GM11168 (cell line): ENCODE data around the gene CREB5.

Experiments used
- in situ Hi-C: fragments of 300-500 bp; cut with MboI; formaldehyde crosslinking; loops from one replicate; pipeline ENCODE4 v1.12.0; 2022; ENCODE audit warnings: low sequenced_read_pairs; ENCODE audit not compliant: unreplicated experiment

CREB5 gene

DNA sequence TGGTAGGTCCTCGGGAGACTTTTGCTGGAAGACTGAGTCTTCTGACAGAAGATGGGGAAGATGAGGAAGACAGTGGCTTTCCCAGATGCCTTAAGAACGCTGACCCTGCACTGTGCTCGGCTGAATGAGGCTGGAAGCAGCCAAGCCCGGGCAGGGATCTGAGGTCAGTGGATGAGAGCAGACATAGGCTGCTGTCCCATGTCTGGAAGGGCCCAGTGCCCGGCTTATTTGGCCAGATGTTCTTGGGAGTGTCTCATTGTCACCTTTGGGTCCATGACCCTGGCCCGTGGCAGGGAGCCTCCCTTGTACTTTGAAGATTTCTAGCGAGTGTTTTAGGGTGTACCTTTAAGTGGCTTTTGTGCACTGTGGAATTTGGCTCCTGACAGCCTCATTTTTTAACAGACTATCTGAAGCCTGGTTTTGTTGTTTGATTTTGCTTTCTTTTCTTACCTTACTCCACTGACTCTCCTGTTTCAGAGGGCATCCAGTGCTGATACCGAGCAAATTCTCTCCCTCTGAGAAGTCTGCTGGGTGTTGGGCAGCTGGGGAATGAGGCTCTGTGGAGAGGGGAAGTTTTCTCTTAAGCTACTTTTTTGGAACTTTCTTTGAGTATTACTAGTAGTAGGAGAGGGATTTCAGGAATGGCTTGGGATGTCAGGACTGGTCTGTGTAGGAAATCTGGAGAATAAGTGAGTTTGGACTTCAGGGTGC is 61.4 kb downstream of the CREB5 start:
- in situ Hi-C loops: no loop called here

GRCh38 chr7:28474282-28474638 is 61.9 kb downstream of the CREB5 start:
- in situ Hi-C loops: no loop called here

- in situ Hi-C loops: no loop called here
These were observed 62.3 kb downstream of the CREB5 start for GRCh38 chr7:28474640-28475039.

GRCh38 chr7:28477041-28477442 is 64.7 kb downstream of the CREB5 start:
- in situ Hi-C loops: no loop called here

DNA sequence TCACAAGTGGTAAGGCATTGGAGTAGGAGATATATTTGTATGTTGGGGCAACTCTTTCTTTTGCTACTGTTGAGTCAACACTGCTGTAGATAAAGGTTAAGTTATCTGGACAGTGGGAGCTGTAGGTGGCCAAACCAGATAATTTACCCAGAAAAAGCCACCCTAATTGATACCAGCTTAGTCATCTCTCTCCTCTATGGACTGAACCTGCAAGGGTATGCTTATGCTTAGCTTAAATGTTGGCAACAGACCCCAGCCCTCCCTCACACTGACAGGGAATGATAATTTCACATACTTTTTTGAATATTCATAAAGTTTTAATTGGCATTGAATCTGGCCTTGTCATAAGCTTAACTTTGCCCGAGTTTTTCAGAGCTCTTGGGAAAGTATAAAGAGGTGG is 66.3 kb downstream of the CREB5 start:
- in situ Hi-C loops: no loop called here

DNA sequence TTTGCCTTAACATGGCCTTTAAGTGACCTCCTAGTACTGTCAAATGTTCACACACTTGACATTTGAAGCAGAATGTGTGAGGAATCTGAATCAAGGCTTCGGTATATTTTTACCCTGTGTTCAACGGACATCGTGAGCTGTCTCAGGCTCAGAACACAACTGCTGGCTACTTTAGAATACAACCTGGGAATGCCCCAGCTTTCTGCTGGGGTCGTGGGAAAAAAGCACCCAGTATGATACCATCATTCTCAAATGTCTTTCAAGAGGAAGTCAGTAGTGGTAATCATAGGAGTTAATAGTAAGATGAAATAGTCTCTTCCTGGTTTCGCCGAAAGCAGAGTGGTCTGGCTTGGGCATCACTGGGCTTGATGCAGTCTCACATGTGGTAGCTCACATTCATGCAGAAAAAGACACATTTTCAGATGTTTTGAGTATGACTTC is 67.2 kb downstream of the CREB5 start:
- in situ Hi-C loops: no loop called here

GRCh38 chr7:28480595-28480994 is 68.3 kb downstream of the CREB5 start:
- in situ Hi-C loops: no loop called here

DNA sequence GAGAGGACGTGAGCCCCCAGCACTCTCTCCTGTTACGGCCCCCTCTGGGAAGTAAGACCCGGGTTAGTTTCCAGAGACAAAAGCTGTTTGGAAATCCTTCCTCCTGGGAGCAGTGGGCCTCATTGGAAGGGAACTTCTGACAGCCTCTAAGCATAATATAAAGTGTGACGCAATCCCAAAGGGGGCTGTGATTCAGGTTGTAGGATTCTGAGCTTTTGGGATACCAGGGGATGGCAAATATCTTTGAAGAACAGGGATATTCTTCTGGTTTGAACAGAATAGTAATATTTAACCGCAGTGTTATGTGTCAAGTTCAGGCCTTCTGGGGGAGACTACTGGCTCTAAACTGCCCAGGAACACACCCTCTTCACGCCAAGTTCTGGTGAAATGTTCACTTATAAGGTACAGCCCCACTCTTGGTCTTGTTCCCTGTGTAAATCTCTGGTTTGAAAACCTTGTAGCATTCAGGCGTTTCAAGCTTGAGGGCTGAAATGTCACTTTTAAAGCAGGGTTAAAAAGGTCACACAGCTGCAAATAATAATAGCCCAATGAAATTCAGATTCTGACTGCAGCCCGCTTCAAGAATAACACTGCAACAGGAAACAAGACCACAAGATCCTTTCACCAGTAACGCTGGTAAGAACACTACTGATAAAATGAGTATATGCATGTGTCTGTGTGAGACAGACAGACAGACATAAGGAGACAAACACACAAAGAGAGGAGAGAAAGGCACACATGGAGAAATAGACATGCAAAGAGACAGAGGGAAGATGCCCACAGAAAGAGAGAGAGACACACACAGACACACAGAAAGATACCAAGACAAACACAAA is 69.0 kb downstream of the CREB5 start:
- in situ Hi-C loops: no loop called here

DNA sequence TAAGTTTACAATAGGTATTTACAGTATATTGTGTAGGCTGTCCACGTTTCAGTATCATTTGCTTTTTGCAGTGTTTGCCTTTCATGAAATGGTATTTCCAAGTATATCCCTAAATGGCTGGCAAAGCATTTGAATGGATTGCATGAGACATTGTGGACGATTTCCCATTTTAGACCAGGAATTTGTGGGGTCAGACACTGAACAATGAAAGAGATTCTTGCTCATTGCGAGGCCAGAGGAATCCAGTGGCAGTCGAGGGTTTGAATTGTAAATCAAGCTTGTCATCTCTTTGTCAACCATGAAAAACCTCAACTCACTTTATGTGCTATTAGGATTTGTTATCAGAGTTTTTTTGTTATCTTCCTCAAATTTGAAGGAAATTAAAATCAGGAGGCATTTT is 70.8 kb downstream of the CREB5 start:
- in situ Hi-C loops: no loop called here

DNA sequence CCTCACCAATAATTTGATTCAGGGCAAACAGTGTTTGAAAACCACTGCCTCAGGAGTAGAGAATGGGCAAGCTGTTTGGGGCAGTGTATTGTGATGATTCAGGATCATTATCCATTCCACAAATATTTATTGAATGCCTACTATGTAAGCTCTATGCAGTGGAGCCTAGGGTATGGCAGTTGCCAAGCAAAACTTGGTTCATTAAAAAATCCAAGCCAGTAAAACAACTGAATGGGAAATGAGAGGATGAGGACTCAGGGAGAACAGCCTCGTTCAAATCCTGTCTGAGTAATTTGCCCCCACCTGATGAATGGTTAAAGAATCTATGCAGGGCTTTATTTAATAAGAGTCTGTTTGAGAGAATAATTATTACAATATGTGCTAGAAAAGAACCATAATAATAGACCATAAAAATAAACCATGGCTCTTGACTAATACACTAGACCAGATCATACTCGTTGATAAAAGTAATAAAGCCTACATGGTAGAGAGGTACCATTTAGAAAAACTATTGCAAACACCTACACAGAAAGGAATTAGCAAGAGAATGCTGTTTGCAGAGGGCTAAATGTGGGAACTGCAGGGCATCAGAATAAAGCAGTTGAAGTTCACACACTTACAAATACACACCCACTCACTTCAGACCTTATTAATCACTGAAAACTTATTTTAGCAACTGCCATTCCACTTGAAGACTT is 71.7 kb downstream of the CREB5 start:
- in situ Hi-C loops: no loop called here

DNA sequence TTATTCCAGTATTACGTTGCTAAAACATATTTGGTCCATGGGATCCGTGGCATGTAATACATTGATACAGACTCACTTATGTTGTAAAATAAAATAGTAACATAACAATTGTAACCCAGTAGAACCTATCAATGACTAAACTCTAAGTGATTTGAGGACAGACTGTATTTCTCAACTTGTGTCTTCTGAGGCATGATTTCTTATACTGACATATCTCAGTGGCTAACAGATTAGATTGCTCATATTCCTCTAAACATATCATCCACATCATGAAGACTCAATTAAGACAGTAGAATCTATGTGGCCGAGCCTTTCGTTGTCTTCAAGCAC is 72.3 kb downstream of the CREB5 start:
- in situ Hi-C loops: no loop called here

- in situ Hi-C loops: no loop called here
These were observed 75.2 kb downstream of the CREB5 start for GRCh38 chr7:28487487-28487886.

GRCh38 chr7:28488061-28488791 is 75.9 kb downstream of the CREB5 start:
- in situ Hi-C loops: no loop called here

- in situ Hi-C loops: no loop called here
These were observed 78.5 kb downstream of the CREB5 start for GRCh38 chr7:28490831-28491230.

DNA sequence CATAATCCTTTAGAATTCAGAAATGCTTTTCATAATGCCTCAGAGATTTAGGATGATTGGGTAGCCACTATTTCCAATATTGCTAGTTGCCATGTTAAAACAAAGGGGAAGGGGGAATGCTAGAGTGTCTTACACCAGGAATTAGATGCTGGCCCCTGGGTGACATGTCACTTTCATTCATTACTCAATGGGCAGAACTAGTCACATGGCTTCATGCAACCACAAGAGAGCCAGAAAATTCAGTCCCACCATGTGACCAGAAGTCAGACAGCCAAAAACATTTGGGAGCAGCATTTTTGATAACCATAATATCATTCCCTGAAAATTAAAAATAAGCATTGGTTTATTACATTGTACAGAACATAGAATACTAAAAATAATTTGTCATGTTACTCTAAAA is 81.2 kb downstream of the CREB5 start:
- in situ Hi-C loops: no loop called here

GRCh38 chr7:28497009-28497408 is 84.7 kb downstream of the CREB5 start:
- in situ Hi-C loops: no loop called here

DNA sequence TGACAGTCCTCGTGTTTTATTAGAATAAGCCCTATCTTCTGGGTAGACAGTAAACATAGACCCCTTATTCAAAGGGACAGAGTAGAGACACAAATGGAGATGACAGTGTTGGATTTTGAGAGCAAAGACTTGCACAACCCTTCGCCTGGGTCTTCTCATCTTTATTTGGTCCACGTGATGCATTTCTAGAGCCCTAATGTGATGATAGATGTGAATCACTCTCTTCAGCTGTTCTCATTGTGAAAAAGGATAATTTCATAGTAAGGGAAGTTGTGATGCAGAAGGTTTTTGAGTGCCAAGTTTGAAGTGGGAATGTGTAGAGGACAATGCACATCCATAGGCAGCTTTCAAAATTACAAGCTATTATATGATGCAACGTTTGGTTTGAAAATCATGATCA is 86.3 kb downstream of the CREB5 start:
- in situ Hi-C loops: no loop called here

DNA sequence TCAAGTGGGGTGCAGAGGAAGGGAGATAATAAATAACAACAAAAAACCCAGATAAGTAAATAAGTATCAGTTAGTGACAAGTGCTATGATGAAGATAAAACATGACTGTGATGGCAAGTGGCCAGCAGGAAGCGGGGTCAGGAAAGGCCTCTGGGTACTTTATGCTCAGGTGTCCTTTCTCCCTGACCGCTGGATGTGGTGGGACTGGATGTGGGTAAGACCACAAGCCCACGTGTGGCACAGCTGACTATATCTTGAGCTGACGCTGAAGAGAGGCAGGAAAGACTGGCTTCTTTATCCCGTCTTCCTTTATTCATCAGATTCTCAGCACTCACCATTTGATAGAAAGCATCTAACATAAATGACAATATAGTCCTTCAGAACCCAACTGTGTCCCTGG is 87.8 kb downstream of the CREB5 start:
- in situ Hi-C loops: no loop called here

- in situ Hi-C loops: no loop called here
These were observed 90.1 kb downstream of the CREB5 start for GRCh38 chr7:28502408-28502807.

- in situ Hi-C loops: no loop called here
These were observed 91.1 kb downstream of the CREB5 start for GRCh38 chr7:28503396-28503795.

DNA sequence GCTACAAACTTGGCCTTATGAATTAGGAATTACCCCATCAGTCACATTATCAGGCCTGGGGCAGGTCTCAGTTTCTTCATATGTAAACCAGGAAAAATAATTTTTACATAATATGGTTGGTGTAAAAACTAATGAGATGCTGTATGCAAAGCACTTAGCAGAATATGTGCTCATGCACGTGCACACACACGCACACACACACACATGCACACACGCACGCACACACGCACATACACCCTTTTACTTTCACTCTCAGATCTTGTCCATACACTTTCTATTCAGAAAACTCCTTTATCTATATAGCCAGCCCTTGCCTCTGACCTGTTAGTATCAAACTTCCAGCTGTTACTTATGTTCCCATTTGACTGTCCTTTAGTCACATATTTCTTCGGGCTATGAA is 92.7 kb downstream of the CREB5 start:
- in situ Hi-C loops: no loop called here
